DND-41 (cell line): ENCODE results near the gene AFF3.

ENCODE experiments used
- CTCF ChIP-seq: IDR thresholded peaks from 2 replicates; pipeline ENCODE4 v1.5.1; 2012; ENCODE audit warnings: borderline replicate concordance, low read length, moderate library complexity, mild to moderate bottlenecking; ENCODE audit not compliant: poor library complexity, severe bottlenecking; ENCODE audit errors: extremely low read depth
- EZH2 ChIP-seq: IDR thresholded peaks from 3 replicates; pipeline ENCODE4 v1.6.1; 2012; ENCODE audit warnings: borderline replicate concordance, low read depth, mild to moderate bottlenecking, moderate library complexity, low read length, inconsistent platforms; ENCODE audit not compliant: severe bottlenecking

- TF ChIP-seq CTCF (no peak), EZH2 (no peak)
Observed at GRCh38 chr2:100054426-100054825, 88.0 kb downstream of the AFF3 start.
